ENCODE measurements around the gene GPLD1. TPM values are rescaled to one million over a fixed set of nuclear protein-coding genes. Genes with fewer than 3 reads are reported as not detected.
A peak's percentile ranks its signal among the peaks of the same experiment; 100 is the strongest.

Gene GPLD1
- total RNA-seq, 1 donor from 2014 or later = 3.6 TPM

DNA sequence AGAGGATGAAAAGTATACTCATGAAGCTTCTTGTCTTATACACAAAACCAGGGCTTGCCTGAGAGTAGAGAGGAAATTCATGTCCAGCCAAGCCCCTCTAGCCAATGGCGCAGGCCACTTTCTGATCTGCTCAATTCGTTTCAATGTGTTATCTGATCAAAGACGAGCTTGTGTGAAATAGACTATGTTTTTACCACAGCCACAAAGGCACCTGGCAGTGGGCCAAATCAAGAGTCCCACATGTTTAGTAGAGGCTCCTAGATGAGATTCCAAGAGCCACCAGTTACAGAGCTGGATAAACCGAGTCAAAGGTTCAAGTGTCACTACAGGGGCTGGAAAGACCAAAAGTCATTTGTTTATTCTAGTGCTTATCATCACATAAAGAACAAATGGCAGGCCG is 34.9 kb downstream of the GPLD1 start:
- Histone ChIP-seq H3K4me3 (no peak overlapping the region), H3K36me3 (no peaks in the 10 kb centered on the region), H3K27me3 (ENCODE audit: low read depth) (no peaks in the 10 kb centered on the region), H3K4me1 (no peaks in the 10 kb centered on the region), H3K27ac (no peak overlapping the region), H3K9me3 (no peaks in the 10 kb centered on the region)
- TF ChIP-seq, protein P1, sequence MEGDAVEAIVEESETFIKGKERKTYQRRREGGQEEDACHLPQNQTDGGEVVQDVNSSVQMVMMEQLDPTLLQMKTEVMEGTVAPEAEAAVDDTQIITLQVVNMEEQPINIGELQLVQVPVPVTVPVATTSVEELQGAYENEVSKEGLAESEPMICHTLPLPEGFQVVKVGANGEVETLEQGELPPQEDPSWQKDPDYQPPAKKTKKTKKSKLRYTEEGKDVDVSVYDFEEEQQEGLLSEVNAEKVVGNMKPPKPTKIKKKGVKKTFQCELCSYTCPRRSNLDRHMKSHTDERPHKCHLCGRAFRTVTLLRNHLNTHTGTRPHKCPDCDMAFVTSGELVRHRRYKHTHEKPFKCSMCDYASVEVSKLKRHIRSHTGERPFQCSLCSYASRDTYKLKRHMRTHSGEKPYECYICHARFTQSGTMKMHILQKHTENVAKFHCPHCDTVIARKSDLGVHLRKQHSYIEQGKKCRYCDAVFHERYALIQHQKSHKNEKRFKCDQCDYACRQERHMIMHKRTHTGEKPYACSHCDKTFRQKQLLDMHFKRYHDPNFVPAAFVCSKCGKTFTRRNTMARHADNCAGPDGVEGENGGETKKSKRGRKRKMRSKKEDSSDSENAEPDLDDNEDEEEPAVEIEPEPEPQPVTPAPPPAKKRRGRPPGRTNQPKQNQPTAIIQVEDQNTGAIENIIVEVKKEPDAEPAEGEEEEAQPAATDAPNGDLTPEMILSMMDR (IDR thresholded peaks at IDR 0.05) = no peak
- DNase-seq (no peak), ATAC-seq (no peak)
- intact Hi-C loops (cut with DNase I) = no loop called here

DNA sequence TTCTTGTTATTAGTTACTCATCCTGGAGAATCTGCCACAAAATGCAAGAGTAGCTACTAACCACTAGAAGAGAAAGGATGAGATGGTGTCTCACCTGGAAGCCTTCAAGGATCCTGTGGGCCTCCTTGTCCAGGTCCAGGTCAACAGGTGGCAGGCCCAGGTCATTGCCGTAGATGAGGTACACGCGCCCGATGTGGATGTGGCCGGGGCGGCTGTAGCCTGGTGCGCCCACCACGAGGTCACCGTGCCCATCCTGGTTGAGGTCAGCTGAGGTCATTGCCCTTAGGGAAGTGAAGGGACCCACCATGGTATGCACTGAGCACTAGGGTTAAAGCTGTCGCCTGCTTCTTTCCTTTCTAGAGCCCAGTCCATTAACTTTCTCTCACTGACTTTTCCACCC is 35.5 kb downstream of the GPLD1 start:
- intact Hi-C loops (cut with DNase I) = no loop called here

DNA sequence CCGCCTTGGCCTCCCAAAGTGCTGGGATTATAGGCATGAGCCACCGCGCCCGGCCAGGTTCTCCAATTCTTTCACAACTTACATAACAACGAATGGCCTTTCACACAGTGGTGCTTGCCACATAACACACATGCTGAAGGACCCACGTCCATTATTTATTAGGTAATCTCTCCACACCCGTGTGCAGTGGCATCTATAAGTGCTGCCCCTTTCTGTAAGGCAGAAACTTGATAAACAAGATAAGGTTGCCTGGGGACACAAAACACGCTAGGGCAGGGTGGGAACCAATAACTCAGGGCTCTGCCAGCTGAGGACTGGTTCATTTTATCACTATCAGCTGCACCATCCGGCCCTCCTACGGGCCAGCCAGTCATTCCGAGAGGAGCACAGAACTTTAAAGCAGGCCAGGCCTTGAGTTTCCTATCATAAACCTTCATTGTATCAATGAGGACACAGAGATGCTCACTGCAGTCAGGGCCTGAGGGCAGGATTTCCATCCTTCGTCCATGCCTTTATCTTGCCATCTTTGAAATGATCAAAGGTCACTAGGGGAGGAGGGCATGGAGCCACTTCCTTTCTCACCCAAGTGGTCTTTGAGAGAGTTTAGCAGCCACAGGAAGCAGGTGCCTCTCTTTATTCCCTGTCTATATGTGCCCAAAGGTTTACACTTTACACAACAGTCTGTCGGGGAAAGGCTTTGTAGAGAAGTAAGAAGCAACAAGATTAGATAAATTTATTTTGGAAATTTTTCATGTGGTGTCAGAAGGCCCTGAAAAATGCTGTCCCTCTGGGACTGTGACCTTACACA is 37.6 kb downstream of the GPLD1 start:
- Histone ChIP-seq H3K4me1 (no peaks in the 10 kb centered on the region), H3K27me3 (ENCODE audit: low read depth) (no peaks in the 10 kb centered on the region), H3K27ac (peak overlapping the region; percentile 40), H3K4me3 (no peak overlapping the region), H3K36me3 (no peaks in the 10 kb centered on the region), H3K9me3 (no peaks in the 10 kb centered on the region)
- TF ChIP-seq, protein P1 (IDR thresholded peaks at IDR 0.05) = no peak
- ATAC-seq (peak; percentile 91 to 92), DNase-seq (peak; percentile 63)
- intact Hi-C loops (cut with DNase I) = no loop called here

More for the DNA sequence above, 35.5 kb downstream of the GPLD1 start:
- no peak overlapping the region for H3K27ac ChIP-seq
- H3K36me3 ChIP-seq = no peaks in the 10 kb centered on the region
- no peak overlapping the region for H3K4me3 ChIP-seq
- DNase-seq = no peak
- H3K4me1 ChIP-seq = no peaks in the 10 kb centered on the region
- H3K27me3 ChIP-seq (ENCODE audit: low read depth) = no peaks in the 10 kb centered on the region
- TF ChIP-seq, protein P1 (IDR thresholded peaks at IDR 0.05) = no peak
- ATAC-seq = no peak
- no peaks in the 10 kb centered on the region for H3K9me3 ChIP-seq

DNA sequence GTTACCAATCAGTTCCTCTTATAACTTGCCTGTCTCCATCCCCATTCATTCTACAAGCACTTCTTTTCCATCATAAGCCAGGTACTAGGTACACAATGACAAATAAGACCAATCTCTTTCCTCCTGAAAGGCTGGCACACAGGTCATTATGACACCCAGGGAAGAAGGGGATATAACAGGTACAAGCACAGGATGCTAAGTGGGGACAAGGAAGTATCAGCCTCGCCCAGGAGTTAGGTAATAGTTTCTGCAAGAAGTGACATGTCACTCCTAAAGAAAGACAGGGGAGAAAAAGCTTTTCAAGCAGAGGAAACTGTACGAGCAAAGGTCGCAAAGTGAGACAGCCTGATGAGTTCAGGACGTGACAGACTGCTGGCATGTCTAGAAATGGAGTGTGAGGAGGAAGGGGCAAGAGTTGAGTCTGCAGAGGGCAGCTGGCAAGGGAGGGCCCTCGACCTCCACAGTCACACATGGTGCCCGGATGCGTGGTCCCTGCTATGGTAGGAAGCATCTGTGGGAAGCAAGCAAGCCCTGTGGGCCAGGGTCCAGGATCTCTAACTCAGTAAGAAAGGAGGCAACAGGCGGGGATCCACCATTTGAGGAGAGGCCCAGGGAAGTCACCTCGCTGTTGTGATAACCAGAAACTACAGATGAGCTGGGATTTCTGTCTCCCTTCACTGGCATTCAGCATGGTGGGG is 40.4 kb downstream of the GPLD1 start:
- no peak for DNase-seq
- ATAC-seq = no peak

DNA sequence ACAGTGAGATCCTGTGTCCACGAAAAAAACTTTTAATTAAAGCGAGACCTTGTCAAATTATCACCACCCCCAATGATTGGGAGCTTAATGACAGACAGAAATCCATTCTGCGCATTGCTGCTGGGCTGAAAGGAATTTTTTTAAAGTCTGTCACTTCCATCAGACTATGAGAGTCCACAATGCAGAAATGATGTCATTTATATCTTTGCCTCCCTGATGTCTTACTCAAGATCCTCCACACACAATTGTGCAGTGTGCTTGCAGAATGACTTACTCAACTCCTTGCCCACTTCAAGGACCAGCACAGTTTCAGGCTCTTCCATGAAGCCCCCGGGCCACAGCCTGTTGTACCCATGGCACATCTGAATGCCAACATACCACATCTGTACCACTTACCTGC is 41.0 kb downstream of the GPLD1 start:
- H3K36me3 ChIP-seq = no peaks in the 10 kb centered on the region
- DNase-seq = no peak
- no peaks in the 10 kb centered on the region for H3K9me3 ChIP-seq
- H3K4me1 ChIP-seq = no peaks in the 10 kb centered on the region
- H3K27me3 ChIP-seq (ENCODE audit: low read depth) = no peaks in the 10 kb centered on the region
- no peak overlapping the region for H3K27ac ChIP-seq
- ATAC-seq = no peak
- TF ChIP-seq, protein P1 (IDR thresholded peaks at IDR 0.05) = no peak
- H3K4me3 ChIP-seq = no peak overlapping the region
- intact Hi-C loops (cut with DNase I) = no loop called here

More for the DNA sequence above, 40.4 kb downstream of the GPLD1 start:
- no peak overlapping the region for H3K4me3 ChIP-seq
- no peaks in the 10 kb centered on the region for H3K9me3 ChIP-seq
- no peak overlapping the region for H3K27ac ChIP-seq
- intact Hi-C loops (cut with DNase I) = no loop called here
- H3K4me1 ChIP-seq = no peaks in the 10 kb centered on the region
- no peaks in the 10 kb centered on the region for H3K36me3 ChIP-seq
- TF ChIP-seq, protein P1 (IDR thresholded peaks at IDR 0.05) = no peak
- H3K27me3 ChIP-seq (ENCODE audit: low read depth) = no peaks in the 10 kb centered on the region

Measured in lower lobe of right lung (tissue), 2 donors.